ENCODE data around the gene COX6A1. TPM values are rescaled to one million over a fixed set of nuclear protein-coding genes. Genes with fewer than 3 reads are reported as not detected.

COX6A1 gene
- total and polyA plus RNA-seq, 2 of the 13 experiments (the other 11 are each of a cell fraction or from before 2014, with no cell fraction given): 542 to 673 TPM

DNA sequence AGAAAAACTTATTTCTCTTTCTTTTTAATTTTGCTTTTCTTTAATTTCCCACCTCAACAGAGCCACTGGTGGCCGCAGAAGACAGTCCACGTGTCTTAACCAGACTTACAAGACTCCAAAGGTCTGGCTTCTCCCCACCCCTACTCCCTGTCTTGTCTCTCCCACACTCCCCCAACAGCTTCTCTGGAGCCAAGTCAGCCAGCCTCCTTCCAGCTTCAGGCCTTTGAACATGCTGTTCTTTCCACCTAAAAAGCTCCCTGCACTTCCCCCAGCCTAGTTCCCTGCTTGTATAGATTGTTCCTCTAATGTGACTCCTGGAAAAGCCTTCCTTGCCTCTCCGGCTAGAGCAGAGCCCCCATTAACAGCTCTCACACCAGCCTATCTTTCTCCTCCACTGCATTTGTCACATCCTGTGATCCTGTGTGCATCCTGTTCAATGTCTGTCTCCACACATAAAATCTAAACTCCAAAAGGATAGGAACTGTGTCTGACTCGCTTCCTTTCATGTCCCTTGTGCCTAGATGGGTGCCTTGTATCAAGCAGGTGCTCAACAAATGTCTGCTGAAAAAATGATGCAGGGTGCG, 50.2 kb downstream of the COX6A1 start (continued):
- TF ChIP-seq SNAPC5 (CRISPR knock-in tag; IDR thresholded peaks at IDR 0.05; ENCODE audit: borderline replicate concordance) (no peak), ELF4 (CRISPR knock-in tag; IDR thresholded peaks at IDR 0.05; ENCODE audit: borderline replicate concordance) (no peak), ELF3 (CRISPR knock-in tag; IDR thresholded peaks at IDR 0.05) (no peak)
- TF ChIP-seq, protein P1, sequence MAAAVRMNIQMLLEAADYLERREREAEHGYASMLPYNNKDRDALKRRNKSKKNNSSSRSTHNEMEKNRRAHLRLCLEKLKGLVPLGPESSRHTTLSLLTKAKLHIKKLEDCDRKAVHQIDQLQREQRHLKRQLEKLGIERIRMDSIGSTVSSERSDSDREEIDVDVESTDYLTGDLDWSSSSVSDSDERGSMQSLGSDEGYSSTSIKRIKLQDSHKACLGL (CRISPR knock-in tag; IDR thresholded peaks at IDR 0.05): no peak

GRCh38 chr12:120489018-120489417, 51.1 kb downstream of the COX6A1 start:
- Histone ChIP-seq H3K36me3 (replicated peaks in 1 of 2; ENCODE audit: control insufficient read depth in 1 of 2, insufficient read depth in 2 of 2, low read length in 2 of 2) (peaks cover 0 to 2% of the 10 kb centered on the region in 2 experiments; a peak in 1 of 5 replicates), H4K20me1 (ENCODE audit: insufficient read depth, low read length) (no peaks in the 10 kb centered on the region), H3K79me2 (ENCODE audit: insufficient read depth, low read length) (no peaks in the 10 kb centered on the region), H2AFZ (ENCODE audit: low read length) (no peak overlapping the region), H3K9ac (ENCODE audit: insufficient read depth, low read depth, low read length) (no peak overlapping the region), H3K9me3 (ENCODE audit: low read length) (no peaks in the 10 kb centered on the region), H3K27me3 (ENCODE audit: control insufficient read depth in 1 of 2, insufficient read depth in 2 of 2, low read length in 2 of 2) (no peaks in the 10 kb centered on the region), H3K4me3 (replicated peaks in 1 of 3; ENCODE audit: insufficient read depth in 1 of 3, low read depth in 2 of 3, low read length in 3 of 3) (no peak overlapping the region), H3K27ac (ENCODE audit: extremely low read length, insufficient read depth, low read length) (no peak overlapping the region), H3K4me2 (ENCODE audit: low read depth, low read length) (no peak overlapping the region), H3K4me1 (ENCODE audit: insufficient read depth, low read length) (no peaks in the 10 kb centered on the region)
- ChIA-PET POLR2A (no interaction called here), CTCF (ENCODE audit: low intra/inter-chr PET ratio, low total read pairs) (no interaction called here)
- TF ChIP-seq EED (CRISPR knock-in tag; IDR thresholded peaks at IDR 0.05) (no peak), THAP7 (CRISPR knock-in tag; IDR thresholded peaks at IDR 0.05) (no peak), KDM6A (CRISPR knock-in tag; IDR thresholded peaks at IDR 0.05; ENCODE audit: low read depth) (no peak), ZBTB20 (CRISPR knock-in tag; IDR thresholded peaks at IDR 0.05; ENCODE audit: borderline replicate concordance, low read depth) (no peak), IRX3 (CRISPR knock-in tag; IDR thresholded peaks at IDR 0.05; ENCODE audit: borderline replicate concordance, low read depth) (no peak), BCL6 (CRISPR knock-in tag; IDR thresholded peaks at IDR 0.05) (no peak), KDM2A (CRISPR knock-in tag; IDR thresholded peaks at IDR 0.05; ENCODE audit: borderline replicate concordance, low read depth) (no peak), USF2 (IDR thresholded peaks at IDR 0.05; ENCODE audit: low read depth, low read length) (no peak), USF2 (CRISPR knock-in tag; IDR thresholded peaks at IDR 0.05; ENCODE audit: borderline replicate concordance) (no peak)
- TF ChIP-seq, protein P2, sequence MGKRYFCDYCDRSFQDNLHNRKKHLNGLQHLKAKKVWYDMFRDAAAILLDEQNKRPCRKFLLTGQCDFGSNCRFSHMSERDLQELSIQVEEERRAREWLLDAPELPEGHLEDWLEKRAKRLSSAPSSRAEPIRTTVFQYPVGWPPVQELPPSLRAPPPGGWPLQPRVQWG (CRISPR knock-in tag; IDR thresholded peaks at IDR 0.05; ENCODE audit: borderline replicate concordance, low read depth): no peak
- FAIRE-seq (no peak), ATAC-seq (no peak), DNase-seq (ENCODE audit: low spot score) (no peak)
- no TSS peak for BruUV-seq (replicated peaks)
- intact Hi-C loops (cut with micrococcal nuclease; ENCODE audit: unreplicated experiment): no loop called here
- 98% methylated on average over 4 of the region's 4 CpGs for WGBS (ENCODE audit: low lambda C conversion rate)
- in situ Hi-C loops (cut with HindIII; ENCODE audit: extremely low pct_ligation_motif_present, low pct_unique_long_range_greater_than_20kb): no loop called here

Measured in HepG2 (cell line).